ENCODE results near the gene PLS3.
A peak's percentile ranks its signal among the peaks of the same experiment; 100 is the strongest.

The PLS3 gene

DNA sequence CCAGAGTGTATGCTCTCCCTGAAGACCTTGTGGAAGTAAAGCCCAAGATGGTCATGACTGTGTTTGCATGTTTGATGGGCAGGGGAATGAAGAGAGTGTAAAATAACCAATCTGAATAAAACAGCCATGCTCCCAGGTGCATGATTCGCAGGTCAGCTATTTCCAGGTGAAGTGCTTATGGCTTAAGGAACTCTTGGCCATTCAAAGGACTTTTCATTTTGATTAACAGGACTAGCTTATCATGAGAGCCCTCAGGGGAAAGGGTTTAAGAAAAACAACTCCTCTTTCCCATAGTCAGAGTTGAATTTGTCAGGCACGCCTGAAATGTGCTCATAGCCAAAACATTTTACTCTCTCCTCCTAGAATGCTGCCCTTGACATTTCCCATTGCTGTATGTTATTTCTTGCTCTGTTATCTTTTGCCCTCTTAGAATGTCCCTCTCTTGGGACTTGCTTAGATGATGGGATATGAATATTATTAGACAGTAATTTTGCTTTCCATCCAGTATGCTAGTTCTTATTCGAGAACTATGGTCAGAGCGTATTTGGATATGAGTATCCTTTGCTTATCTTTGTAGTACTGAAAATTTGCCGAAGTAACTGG lies 88.6 kb downstream of the PLS3 start:
- no peaks in the 10 kb centered on the region for H3K9me3 ChIP-seq (ENCODE audit: severe bottlenecking)
- TF ChIP-seq, protein P1, sequence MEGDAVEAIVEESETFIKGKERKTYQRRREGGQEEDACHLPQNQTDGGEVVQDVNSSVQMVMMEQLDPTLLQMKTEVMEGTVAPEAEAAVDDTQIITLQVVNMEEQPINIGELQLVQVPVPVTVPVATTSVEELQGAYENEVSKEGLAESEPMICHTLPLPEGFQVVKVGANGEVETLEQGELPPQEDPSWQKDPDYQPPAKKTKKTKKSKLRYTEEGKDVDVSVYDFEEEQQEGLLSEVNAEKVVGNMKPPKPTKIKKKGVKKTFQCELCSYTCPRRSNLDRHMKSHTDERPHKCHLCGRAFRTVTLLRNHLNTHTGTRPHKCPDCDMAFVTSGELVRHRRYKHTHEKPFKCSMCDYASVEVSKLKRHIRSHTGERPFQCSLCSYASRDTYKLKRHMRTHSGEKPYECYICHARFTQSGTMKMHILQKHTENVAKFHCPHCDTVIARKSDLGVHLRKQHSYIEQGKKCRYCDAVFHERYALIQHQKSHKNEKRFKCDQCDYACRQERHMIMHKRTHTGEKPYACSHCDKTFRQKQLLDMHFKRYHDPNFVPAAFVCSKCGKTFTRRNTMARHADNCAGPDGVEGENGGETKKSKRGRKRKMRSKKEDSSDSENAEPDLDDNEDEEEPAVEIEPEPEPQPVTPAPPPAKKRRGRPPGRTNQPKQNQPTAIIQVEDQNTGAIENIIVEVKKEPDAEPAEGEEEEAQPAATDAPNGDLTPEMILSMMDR (IDR thresholded peaks at IDR 0.05; ENCODE audit: low read depth, low read length) = no peak
- no peaks in the 10 kb centered on the region; the same call in 1 of the 2 replicates for H3K36me3 ChIP-seq
- H3K27ac ChIP-seq = no peak overlapping the region
- H3K27me3 ChIP-seq (ENCODE audit: insufficient read depth, low read depth, severe bottlenecking) = peaks cover 13% of the 10 kb centered on the region
- no peak overlapping the region for H3K4me3 ChIP-seq (ENCODE audit: low read depth, low read length)
- DNase-seq = no peak

DNA sequence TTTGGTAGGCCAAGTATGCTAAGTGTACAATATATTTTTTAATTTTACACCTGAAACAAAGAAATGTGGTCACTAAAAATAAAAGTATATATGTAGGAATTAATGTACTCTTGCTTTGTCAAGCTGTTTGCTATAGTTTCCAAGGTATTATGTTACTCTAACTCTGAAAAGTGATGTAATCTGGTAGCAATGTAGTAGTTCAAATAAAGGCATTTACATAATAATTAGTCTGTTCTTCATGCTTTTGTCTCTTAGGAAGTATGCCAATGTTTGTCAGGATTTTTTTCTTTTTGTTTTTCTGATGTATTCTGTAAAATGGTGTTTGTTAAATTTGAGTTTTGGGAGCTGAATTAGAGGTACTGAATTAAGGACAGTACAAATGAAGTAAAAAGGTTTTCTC lies 89.5 kb downstream of the PLS3 start:
- no peak for DNase-seq
- no peaks in the 10 kb centered on the region; the same call in 1 of the 2 replicates for H3K36me3 ChIP-seq
- TF ChIP-seq, protein P1 (IDR thresholded peaks at IDR 0.05; ENCODE audit: low read depth, low read length) = no peak
- H3K27ac ChIP-seq = no peak overlapping the region
- peaks cover 19% of the 10 kb centered on the region for H3K27me3 ChIP-seq (ENCODE audit: insufficient read depth, low read depth, severe bottlenecking)
- H3K9me3 ChIP-seq (ENCODE audit: severe bottlenecking) = no peaks in the 10 kb centered on the region
- H3K4me3 ChIP-seq (ENCODE audit: low read depth, low read length) = no peak overlapping the region

DNA sequence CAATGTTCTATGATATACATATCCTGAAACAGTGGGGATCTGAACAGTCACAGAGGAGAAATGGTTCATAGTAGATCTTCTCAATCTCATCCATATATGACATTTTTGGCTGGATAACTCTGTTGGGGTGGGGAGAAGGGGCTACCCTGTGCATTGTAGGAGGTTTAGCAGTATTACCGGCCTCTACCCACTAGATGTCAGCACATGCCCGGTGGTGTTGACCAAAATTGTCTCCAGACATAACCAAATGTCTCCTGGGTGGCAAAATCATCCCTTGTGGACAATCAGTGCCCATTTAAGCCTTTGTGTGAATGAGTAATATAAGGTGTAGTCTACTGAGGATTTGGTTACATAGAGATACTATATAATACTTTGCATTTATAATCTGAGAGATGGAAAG lies 89.9 kb downstream of the PLS3 start:
- no peaks in the 10 kb centered on the region for H3K9me3 ChIP-seq (ENCODE audit: severe bottlenecking)
- TF ChIP-seq, protein P1 (IDR thresholded peaks at IDR 0.05; ENCODE audit: low read depth, low read length) = peak; percentile 81
- H3K27ac ChIP-seq = no peak overlapping the region
- H3K36me3 ChIP-seq = no peaks in the 10 kb centered on the region; the same call in 1 of the 2 replicates
- peak; percentile 61 for DNase-seq
- H3K4me3 ChIP-seq (ENCODE audit: low read depth, low read length) = no peak overlapping the region
- H3K27me3 ChIP-seq (ENCODE audit: insufficient read depth, low read depth, severe bottlenecking) = peaks cover 16% of the 10 kb centered on the region

DNA sequence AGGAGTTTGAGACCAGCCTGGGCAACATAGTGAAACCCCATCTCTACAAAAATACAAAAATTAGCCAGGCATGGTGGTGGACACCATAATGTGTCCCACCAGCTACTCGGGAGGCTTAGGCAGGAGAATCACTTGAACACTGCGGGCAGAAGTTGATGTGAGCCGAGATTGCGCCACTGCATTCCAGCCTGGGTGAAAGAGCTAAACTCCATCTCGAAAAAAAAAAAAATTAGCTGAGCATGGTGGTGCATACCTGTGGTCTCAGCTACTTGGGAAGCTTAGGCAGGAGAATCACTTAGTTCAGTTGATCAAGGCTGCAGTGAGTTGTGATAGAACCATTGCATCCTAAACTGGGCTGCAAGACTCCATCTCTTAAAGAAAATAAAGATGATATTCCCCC lies 91.2 kb downstream of the PLS3 start:
- TF ChIP-seq, protein P1 (IDR thresholded peaks at IDR 0.05; ENCODE audit: low read depth, low read length) = no peak
- DNase-seq = no peak
- Histone ChIP-seq H3K36me3 (no peaks in the 10 kb centered on the region; the same call in 1 of the 2 replicates), H3K4me3 (ENCODE audit: low read depth, low read length) (no peak overlapping the region), H3K27me3 (ENCODE audit: insufficient read depth, low read depth, severe bottlenecking) (peaks cover 19% of the 10 kb centered on the region), H3K27ac (no peak overlapping the region), H3K9me3 (ENCODE audit: severe bottlenecking) (no peaks in the 10 kb centered on the region)

DNA sequence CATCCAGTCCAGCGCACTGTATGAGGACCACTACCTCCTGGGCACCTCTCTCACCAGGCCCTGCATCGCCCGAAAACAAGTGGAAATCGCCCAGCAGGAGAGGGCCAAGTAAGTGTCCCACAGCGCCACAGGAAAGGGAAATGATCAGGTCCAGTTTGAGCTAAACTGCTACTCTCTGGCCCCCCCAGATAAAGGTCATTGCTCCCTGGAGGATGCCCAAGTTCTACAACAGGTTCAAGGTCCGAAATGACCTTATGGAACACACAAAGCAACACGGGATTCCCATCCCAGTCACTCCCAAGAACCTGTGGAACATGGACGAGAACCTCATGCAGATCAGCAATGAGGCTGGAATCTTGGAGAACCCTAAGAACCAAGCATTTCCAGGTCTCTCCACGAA lies 104.1 kb downstream of the PLS3 start:
- DNase-seq = no peak
- TF ChIP-seq, protein P1 (IDR thresholded peaks at IDR 0.05; ENCODE audit: low read depth, low read length) = no peak
- peaks cover 8% of the 10 kb centered on the region for H3K27me3 ChIP-seq (ENCODE audit: insufficient read depth, low read depth, severe bottlenecking)
- no peaks in the 10 kb centered on the region for H3K36me3 ChIP-seq
- H3K9me3 ChIP-seq (ENCODE audit: severe bottlenecking) = no peaks in the 10 kb centered on the region
- H3K27ac ChIP-seq = no peak overlapping the region
- no peak overlapping the region for H3K4me3 ChIP-seq (ENCODE audit: low read depth, low read length)

DNA sequence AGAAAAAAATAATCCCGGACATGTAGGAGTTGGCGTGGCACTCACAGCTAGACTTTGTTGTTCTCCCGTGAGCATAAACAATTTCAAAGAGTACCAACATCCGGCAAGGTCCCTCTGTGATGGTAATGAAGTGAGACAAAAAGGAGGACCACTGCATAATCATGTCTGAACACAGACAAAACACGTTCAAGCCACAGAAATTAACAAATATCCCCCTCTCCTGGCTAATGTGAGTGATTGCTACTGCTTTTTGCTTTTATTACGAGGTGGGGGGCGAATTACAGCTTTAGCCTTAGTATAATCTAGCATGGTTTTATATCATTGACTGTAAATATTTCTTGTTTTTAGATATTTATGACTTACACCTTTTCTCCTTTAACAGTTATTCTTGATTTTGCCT lies 118.5 kb downstream of the PLS3 start:
- Histone ChIP-seq H3K9me3 (ENCODE audit: severe bottlenecking) (no peaks in the 10 kb centered on the region), H3K27me3 (ENCODE audit: insufficient read depth, low read depth, severe bottlenecking) (peaks cover 19% of the 10 kb centered on the region), H3K27ac (no peak overlapping the region), H3K4me3 (ENCODE audit: low read depth, low read length) (no peak overlapping the region), H3K36me3 (no peaks in the 10 kb centered on the region)
- DNase-seq = no peak
- TF ChIP-seq, protein P1 (IDR thresholded peaks at IDR 0.05; ENCODE audit: low read depth, low read length) = peak; percentile 32; the same call in 1 of the 2 replicates
